Heart right ventricle (tissue), 16 donors: ENCODE measurements around the gene TAP1. TPM values are rescaled to one million over a fixed set of nuclear protein-coding genes. Genes with fewer than 3 reads are reported as not detected.
"Not testable (repeated sequence)": the region's sequence is repeated elsewhere in the genome, so short reads cannot be mapped to it uniquely, and the experiment has no call there.

Experiments used
- ATAC-seq, 8 donors: fragments of 200-7000 bp; cut with Tn5 transposase; one replicate each; pipeline ENCODE4 v1.9.1; 2020; ENCODE audit warnings: mild to moderate bottlenecking in 8 of 8, moderate library complexity in 8 of 8, moderate number of reproducible peaks in 1 of 8
- DNase-seq, 2 donors: peaks; one replicate each; pipeline ENCODE4 v3.0.0-alpha.2; 2020
- H3K27ac ChIP-seq, 10 donors: fragments of 200-600 bp; sonication (generic) in 2 of 10; one replicate each; pipeline versions ENCODE4 v1.5.0 to v1.8.0; 2020 to 2022; ENCODE audit warnings: mild to moderate bottlenecking in 3 of 10
- H3K27me3 ChIP-seq, 7 donors: fragments of 200-600 bp; one replicate each; pipeline ENCODE4 v1.8.0; 2021 to 2022; ENCODE audit warnings: mild to moderate bottlenecking in 2 of 7
- H3K36me3 ChIP-seq, 9 donors: fragments of 200-600 bp; sonication (generic) in 1 of 9; one replicate each; pipeline versions ENCODE4 v1.5.0 to v1.8.0; 2020 to 2022; ENCODE audit warnings: mild to moderate bottlenecking in 2 of 9
- H3K4me1 ChIP-seq, 9 donors: fragments of 200-600 bp; sonication (generic) in 1 of 9; one replicate each; pipeline versions ENCODE4 v1.5.0 to v1.8.0; 2020 to 2022; ENCODE audit warnings: mild to moderate bottlenecking in 4 of 9
- H3K4me3 ChIP-seq, 10 donors: fragments of 200-600 bp; sonication (generic) in 2 of 10; one replicate each; pipeline versions ENCODE4 v1.5.0 to v1.8.0; 2020 to 2022; ENCODE audit warnings: mild to moderate bottlenecking in 7 of 10, moderate library complexity in 2 of 10
- H3K9me3 ChIP-seq, 11 donors: fragments of 200-600 bp in 10 of 11; sonication (generic) in 2 of 11; one replicate each; pipeline versions ENCODE4 v1.5.0 to v1.8.0; 2013 to 2022; ENCODE audit warnings: mild to moderate bottlenecking in 2 of 11, control low read depth in 1 of 11, moderate library complexity in 1 of 11
- CTCF ChIP-seq, 9 donors: fragments of 200-600 bp; sonication (generic) in 2 of 9; IDR thresholded peaks; one replicate each; pipeline versions ENCODE4 v1.5.0 to v1.8.0; 2021 to 2022; ENCODE audit warnings: antibody characterized with exemption in 9 of 9, mild to moderate bottlenecking in 5 of 9, moderate library complexity in 1 of 9
- WGBS, 2 donors: extraction: QIAGEN DNeasy Blood & Tissue Kit; methylation state at CpG; one replicate each; pipeline ENCODE4 v1.1.7; 2013; ENCODE audit warnings: inconsistent platforms in 1 of 2; 5-methylcytosine and 5-hydroxymethylcytosine counted together
- intact Hi-C, 10 donors: fragments of 100-400 bp; cut with DNase I; formaldehyde crosslinking; loops; one replicate each; pipeline versions ENCODE4 v1.11.1 to v1.14.2; 2022
- polyA plus RNA-seq, 2 donors: library from polyadenylated mRNA; stranded (reverse); fragments of 200-250 nt; gene quantifications; one replicate each; pipeline ENCODE4 v1.2.3, GENCODE V29; 2013
- total RNA-seq, 10 donors: library from RNA; stranded (reverse); fragmentation: NEBNext Ultra II Directional in 3 of 10; extraction: Animal tissue kit (Norgen Biotek cat#: 25700) in 3 of 10; gene quantifications; one replicate each; pipeline versions ENCODE4 v1.2.1 to v1.2.4, GENCODE V29; 2021 to 2023
- donor health status: Arrhythmogenic right ventricular cardiomyopathy.
- donor health status: ischemic (EF 13 %, LVEDD 7.1; RV severe dilation, severe dysfunction).
- donor health status: healthy with polysubstance abuse.
- donor health status: DM: no; HTN: yes; CAD: no.
- donor health status: DM: no; HTN: no; CAD: no.
- donor health status: ischemic (EF 25% LVEDD 6.9; RV normal size, moderate dysfunction).
- donor health status: ischemic (EF 25% LVEDD 5.7; RV mildly dilated, moderate dysfunction).
- donor health status: healthy.
- donor health status: DM: yes; HTN: yes; CAD: no.
- donor health status: Ischemic cardiomyopathy.
- donor health status: ischemic (EF 35%, LVEDD 5.7; RV mildly dilated, moderate dysfunction).
- donor health status: nonischemic (EF 11% LVEDD 7.7; RV severe dilation, severe dysfunction).
- donor health status: DM: yes; HTN: yes; CAD: no.
- donor health status: PGD.
- donor health status: ischemic (EF 29% LVEDD 5.4; RV normal size, mild dysfunction).
- donor health status: nonischemic (EF 23%, LVEDD 6.1; RV moderate dilation, normal function).

TAP1 gene
- total and polyA plus RNA-seq, 12 donors, result 12.8 to 213 (median 19.1) TPM

- 54 to 55% methylated on average over 35 of the region's 35 CpGs for WGBS, 2 donors
- Histone ChIP-seq H3K27ac (no peak overlapping the region), H3K4me3 (peak overlapping the region in 1 of 10 donors; percentile 10), H3K9me3 (no peaks in the 10 kb centered on the region), H3K4me1 (peaks cover 0 to 16% (median 0%) of the 10 kb centered on the region in 9 donors), H3K27me3 (peaks cover 0 to 35% (median 17%) of the 10 kb centered on the region in 7 donors), H3K36me3 (no peaks in the 10 kb centered on the region)
- ATAC-seq, result no peak
- intact Hi-C loops, result loop anchor here in 2 of 10 donors (10.0 kb wide), 1 partner anchor 55 kb away; no protein-coding TSS in a partner anchor
- TF ChIP-seq CTCF (IDR thresholded peaks at IDR 0.05), result no peak
- no peak for DNase-seq
Measured at GRCh38 chr6:32879691-32880090, 26.2 kb upstream of the TAP1 start.

- 92 to 94% methylated on average over 2 of the region's 2 CpGs for WGBS, 2 donors
- Histone ChIP-seq H3K27ac (no peak overlapping the region), H3K4me1 (no peaks in the 10 kb centered on the region), H3K27me3 (peaks cover 0 to 45% (median 17%) of the 10 kb centered on the region in 7 donors), H3K9me3 (peaks cover 0 to 10% (median 0%) of the 10 kb centered on the region in 11 donors), H3K36me3 (no peaks in the 10 kb centered on the region), H3K4me3 (no peak overlapping the region)
- no peak for TF ChIP-seq CTCF (IDR thresholded peaks at IDR 0.05)
- no peak for DNase-seq
- intact Hi-C loops, result no loop called here
- ATAC-seq, result no peak
Measured at GRCh38 chr6:32876603-32877002, 23.1 kb upstream of the TAP1 start.

- not testable (repeated sequence) for H3K4me1 ChIP-seq, H3K36me3 ChIP-seq, DNase-seq, H3K4me3 ChIP-seq, H3K9me3 ChIP-seq, H3K27ac ChIP-seq, ATAC-seq
- intact Hi-C loops, result loop anchor here in 2 of 10 donors (5.0 kb wide), 2 partner anchors 37 to 42 kb away; partner anchors contain the start of gene TAP2 (in 1 of the 2)
- 13 to 42% methylated on average over 1 of the region's 1 CpG for WGBS, 2 donors
- peaks cover 0 to 42% (median 1%) of the 10 kb centered on the region in 7 donors for H3K27me3 ChIP-seq
Measured at GRCh38 chr6:32873947-32874346, 20.4 kb upstream of the TAP1 start.

GRCh38 chr6:32868257-32868788, 14.8 kb upstream of the TAP1 start:
- peak; percentile 73 to 81 for DNase-seq
- Histone ChIP-seq H3K36me3 (peaks cover 0 to 12% (median 0%) of the 10 kb centered on the region in 9 donors), H3K27me3 (peaks cover 0 to 13% (median 0%) of the 10 kb centered on the region in 7 donors), H3K27ac (no peak overlapping the region), H3K4me1 (peaks cover 0 to 16% (median 0%) of the 10 kb centered on the region in 9 donors), H3K4me3 (no peak overlapping the region), H3K9me3 (peaks cover 0 to 10% (median 0%) of the 10 kb centered on the region in 11 donors)
- peak; percentile 87 to 97 (median 94) for TF ChIP-seq CTCF (IDR thresholded peaks at IDR 0.05)
- WGBS, 2 donors, result 8 to 14% methylated on average over 5 of the region's 5 CpGs
- intact Hi-C loops, result loop anchor here in 9 of 10 donors (1.0 to 10.0 kb wide), 8 partner anchors 30 to 456 kb away; partner anchors contain the start of gene TAP2 (in 4 of the 9)
- ATAC-seq, result peak in 7 of 8 donors; percentile 42 to 88 (median 79)
